K562 (cell line): Measurements from ENCODE around the gene ELF3. TPM values are rescaled to one million over a fixed set of nuclear protein-coding genes. Genes with fewer than 3 reads are reported as not detected.

Source experiments
- ADNP ChIP-seq: fragments of 200-800 bp; sonication (Bioruptor generic); IDR thresholded peaks from 2 replicates; pipeline ENCODE4 v1.6.1; 2016; ENCODE audit warnings: missing genetic modification characterization, missing compliant biosample characterization
- ARID4B ChIP-seq: sonication (generic); formaldehyde crosslinking; IDR thresholded peaks from 2 replicates; pipeline ENCODE4 v1.8.0; 2022; ENCODE audit warnings: mild to moderate bottlenecking, missing genetic modification reagents
- CHD1 ChIP-seq: fragments of 200-600 bp; sonication (generic); IDR thresholded peaks from one replicate; pipeline ENCODE4 v1.6.1; 2012; ENCODE audit warnings: mild to moderate bottlenecking, moderate library complexity, low read length, inconsistent platforms
- MTA3 ChIP-seq: fragments of 450-650 bp; formaldehyde crosslinking; IDR thresholded peaks from 2 replicates; pipeline ENCODE4 v1.6.1; 2017; ENCODE audit warnings: mild to moderate bottlenecking, borderline replicate concordance
- MYNN ChIP-seq, 2 experiments: sonication (generic); formaldehyde crosslinking in 1 of 2; IDR thresholded peaks; 2 replicates each; pipeline versions ENCODE4 v1.5.0 to v1.6.1; 2016 to 2020; ENCODE audit warnings: antibody characterized with exemption in 1 of 2, missing genetic modification reagents in 1 of 2
- PATZ1 ChIP-seq: fragments of 250-450 bp; sonication (Bioruptor Pico); IDR thresholded peaks from 2 replicates; pipeline ENCODE4 v1.5.0; 2020; ENCODE audit warnings: mild to moderate bottlenecking, borderline replicate concordance
- RAD51 ChIP-seq: fragments of 450-650 bp; IDR thresholded peaks from 2 replicates; pipeline ENCODE4 v1.7.1; 2016; ENCODE audit warnings: low read depth, mild to moderate bottlenecking, borderline replicate concordance
- SAFB2 ChIP-seq: fragments of 200-400 bp; formaldehyde crosslinking; IDR thresholded peaks from 2 replicates; pipeline ENCODE4 v1.6.1; 2018; ENCODE audit warnings: borderline replicate concordance, low read length, low read depth, moderate library complexity; ENCODE audit not compliant: severe bottlenecking
- ZKSCAN3 ChIP-seq: fragments of 250-450 bp; sonication (Bioruptor Pico); IDR thresholded peaks from 2 replicates; pipeline ENCODE4 v1.4.0; 2020
- ZNF407 ChIP-seq: fragments of 450-650 bp; IDR thresholded peaks from 2 replicates; pipeline ENCODE4 v1.6.1; 2016; ENCODE audit warnings: low read depth
- ZNF511 ChIP-seq: sonication (generic); formaldehyde crosslinking; IDR thresholded peaks from 2 replicates; pipeline ENCODE4 v1.8.0; 2022; ENCODE audit warnings: mild to moderate bottlenecking, missing genetic modification reagents
- polyA plus RNA-seq, 8 experiments: library from polyadenylated mRNA; depleted of rRNA in 4 of 8; stranded (reverse) in 5 of 8; unstranded in 3 of 8; fragments of >200 nt; fragmentation: Nextera tagmentation in 2 of 8; fragmentation: Illumina TruSeq in 1 of 8; extraction: Ambion mirVana in 2 of 8; extraction: Trizol in 1 of 8; gene quantifications; 2 replicates each; pipeline versions ENCODE4 v1.2.1 to v1.2.3, GENCODE V29; 2011 to 2014; ENCODE audit warnings: inconsistent platforms in 1 of 8, missing spikeins in 1 of 8
- total RNA-seq, 7 experiments: library from RNA; depleted of rRNA in 6 of 7; stranded (reverse); fragments of >200 nt in 6 of 7; fragmentation: Illumina TruSeq in 2 of 7; extraction: Trizol in 2 of 7; gene quantifications; 2 replicates each; pipeline versions ENCODE4 v1.2.1 to v1.2.3, GENCODE V29; 2011 to 2021; ENCODE audit warnings: low replicate concordance in 1 of 7

Gene ELF3
- total and polyA plus RNA-seq, 9 of the 15 experiments (the other 6 are each of a cell fraction or from before 2014, with no cell fraction given), result 0.03 to 1.2 (median 0.07) TPM; not detected in 4

- TF ChIP-seq ZNF407 (no peak), PATZ1 (CRISPR knock-in tag) (no peak), CHD1 (no peak), ARID4B (CRISPR knock-in tag) (peak; percentile 88), MYNN (IDR thresholded peaks at IDR 0.05) (no peak; the same call in 1 of the 2 replicates), MYNN (CRISPR knock-in tag; IDR thresholded peaks at IDR 0.05) (no peak), MTA3 (peak; percentile 91), ZNF511 (peak; percentile 95), ADNP (tag) (no peak), SAFB2 (no peak), RAD51 (no peak), ZKSCAN3 (CRISPR knock-in tag) (no peak)
Observed at GRCh38 chr1:201982623-201983379, 27.6 kb upstream of the ELF3 start, which contains the start of gene RNPEP (continued).
